RPMI7951 (cell line): ENCODE results near the gene C14orf93. TPM values are rescaled to one million over a fixed set of nuclear protein-coding genes. Genes with fewer than 3 reads are reported as not detected.
A peak's percentile ranks its signal among the peaks of the same experiment; 100 is the strongest.

ENCODE experiments used
- DNase-seq: peaks from one replicate; pipeline ENCODE4 v3.0.0-alpha.2; 2012; ENCODE audit warnings: low read depth
- total RNA-seq: library from RNA; depleted of rRNA; stranded (reverse); fragments of >200 nt; shearing (Covaris generic); gene quantifications from 2 replicates; pipeline ENCODE4 v1.2.3, GENCODE V29; 2014

The C14orf93 gene
- total RNA-seq, 1 experiment from 2014 or later: 8.2 TPM

- no peak for DNase-seq
Measured at GRCh38 chr14:22995889-22996625, 13.9 kb downstream of the C14orf93 start.

DNA sequence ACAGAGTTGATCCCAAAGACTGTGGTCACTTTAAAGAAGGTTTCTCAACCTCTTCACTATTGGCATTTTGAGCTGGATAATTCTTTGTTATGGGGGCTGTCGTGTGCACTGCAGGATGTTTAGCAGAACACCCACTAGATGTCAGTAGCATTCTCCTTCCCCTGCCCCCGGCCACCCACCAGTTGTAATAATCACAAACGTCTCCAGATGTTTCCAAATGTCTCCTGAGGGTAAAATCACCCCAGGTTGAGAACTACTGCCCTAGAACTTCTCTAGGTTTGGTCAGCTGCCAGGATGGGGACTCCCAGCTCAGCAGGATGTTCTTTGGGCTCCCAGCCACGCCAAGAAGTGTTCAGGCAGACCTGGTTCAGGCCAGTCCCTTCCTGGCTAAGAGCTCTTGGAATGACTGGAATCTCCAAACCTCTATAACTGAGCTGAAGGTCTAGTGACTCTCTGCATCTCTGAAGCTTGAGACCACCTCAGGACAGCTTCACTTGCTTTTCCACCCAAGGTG, 15.1 kb downstream of the C14orf93 start:
- peak; percentile 83 for DNase-seq

- no peak for DNase-seq
Measured at GRCh38 chr14:22993517-22993916, 16.4 kb downstream of the C14orf93 start.

GRCh38 chr14:22991852-22992251, 18.1 kb downstream of the C14orf93 start:
- DNase-seq: no peak

DNA sequence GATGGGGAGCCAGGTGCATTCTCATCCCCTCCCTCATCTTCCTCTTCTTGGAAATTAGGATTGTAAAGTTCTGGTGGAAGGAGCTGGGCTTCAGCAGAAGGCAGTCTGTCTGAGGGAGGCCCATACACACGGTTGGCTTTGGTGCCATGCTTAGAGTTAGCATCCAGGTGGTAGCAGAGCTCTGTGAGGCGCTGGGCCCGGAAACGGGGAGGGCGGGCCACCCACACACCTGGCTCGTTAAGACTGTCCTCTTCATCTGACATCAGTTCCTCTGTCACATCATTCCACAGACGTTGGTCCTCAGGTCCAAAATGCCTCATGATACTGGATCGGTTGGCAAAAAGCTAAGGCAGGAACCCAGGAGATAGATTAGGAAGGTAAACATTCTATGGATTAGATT, 22.7 kb downstream of the C14orf93 start:
- DNase-seq: no peak

DNA sequence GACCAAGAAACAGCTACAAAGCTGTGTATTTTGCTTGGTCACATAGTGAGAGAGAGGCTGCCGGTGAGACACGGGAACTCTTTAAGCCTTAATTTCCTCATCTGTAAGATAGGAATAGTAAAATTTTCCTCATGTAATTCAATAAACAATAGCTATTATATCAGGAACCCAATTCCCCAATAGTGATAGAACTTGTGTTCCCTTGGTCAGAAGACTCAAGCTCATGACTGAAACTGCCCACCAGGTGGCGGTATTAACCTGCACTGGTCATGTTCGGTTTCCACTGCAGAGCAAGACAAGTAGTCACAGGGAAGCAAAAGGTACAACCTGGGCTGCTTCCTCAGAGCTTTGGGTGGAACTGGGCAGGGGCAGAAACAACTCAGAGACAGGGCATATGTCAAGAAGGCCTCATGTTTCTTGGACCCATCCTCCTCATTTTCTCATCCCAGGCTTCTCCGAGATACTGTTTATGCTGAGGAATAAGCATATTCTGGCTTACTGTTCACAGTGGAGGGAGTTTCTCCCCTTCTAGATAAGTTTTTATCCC, 23.4 kb downstream of the C14orf93 start:
- DNase-seq: peak; percentile 70

DNA sequence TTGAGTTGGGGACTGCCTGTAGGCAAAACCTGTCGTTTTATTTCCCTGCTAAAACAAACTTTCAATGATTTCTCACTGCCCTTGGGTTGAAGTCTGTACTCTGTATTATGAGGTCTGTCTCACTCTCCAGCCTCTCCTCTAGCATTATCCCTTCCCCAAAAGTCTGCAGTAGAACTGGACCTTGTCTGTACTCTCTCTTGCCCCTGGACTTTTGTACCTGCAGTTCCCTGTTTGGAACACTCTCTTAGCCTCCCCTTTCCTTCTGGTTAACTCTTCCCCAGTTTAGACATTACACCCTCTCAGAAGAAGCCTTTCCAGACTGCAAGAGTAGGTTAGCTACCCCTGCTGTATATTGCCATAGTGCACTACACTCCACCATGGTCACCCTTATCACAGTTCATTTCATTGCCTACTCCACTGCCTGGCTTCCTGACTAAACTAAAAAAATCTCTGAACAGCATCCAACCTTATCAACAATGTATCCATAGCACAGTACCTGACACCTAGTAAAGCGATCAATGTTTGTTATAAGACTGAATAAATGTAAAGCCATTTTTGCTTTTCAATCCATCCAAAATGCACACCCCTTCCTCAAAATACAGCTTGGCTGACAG, 23.9 kb downstream of the C14orf93 start:
- DNase-seq: no peak

DNA sequence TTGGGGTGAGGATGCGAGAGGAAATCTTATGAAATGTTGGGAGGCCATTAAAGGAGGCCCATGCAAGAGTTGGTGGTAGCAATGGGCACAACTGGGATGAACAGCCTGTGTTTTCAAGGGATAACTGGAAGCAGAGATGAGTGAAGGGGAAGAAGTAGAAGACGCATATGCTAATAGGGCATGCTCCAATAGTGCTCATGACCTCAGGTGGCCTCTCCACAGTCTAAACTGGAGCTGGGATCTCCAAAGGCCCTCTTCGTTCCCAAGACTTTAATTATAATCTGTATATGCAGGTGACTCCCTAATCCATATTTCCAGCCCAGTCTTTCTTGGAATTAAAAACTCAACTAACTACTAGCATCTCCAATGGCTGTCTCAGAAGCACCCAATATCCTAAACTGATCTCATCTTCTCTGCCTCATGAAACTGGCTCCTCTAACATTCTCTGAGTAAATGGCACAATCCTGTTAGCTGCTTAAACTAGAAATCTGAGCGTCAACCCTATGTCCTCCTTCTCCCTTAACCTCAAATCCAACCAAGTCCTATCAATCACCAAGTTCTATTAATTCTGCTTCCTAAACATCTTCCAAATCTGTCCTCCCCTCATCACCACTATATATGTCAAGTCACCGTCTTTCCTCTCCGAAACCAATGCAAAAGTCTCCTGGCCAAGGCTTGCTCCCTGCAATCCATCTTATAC, 24.8 kb downstream of the C14orf93 start:
- DNase-seq: no peak

GRCh38 chr14:22982477-22983245, 27.3 kb downstream of the C14orf93 start, which contains the start of gene AJUBA:
TSS of gene AJUBA (minus strand) at chr14:22982551. CDS start at chr14:22982266, 285 bp downstream.
- DNase-seq: peak; percentile 93

- DNase-seq: no peak
Measured at GRCh38 chr14:22981876-22982476, 28.0 kb downstream of the C14orf93 start.

DNA sequence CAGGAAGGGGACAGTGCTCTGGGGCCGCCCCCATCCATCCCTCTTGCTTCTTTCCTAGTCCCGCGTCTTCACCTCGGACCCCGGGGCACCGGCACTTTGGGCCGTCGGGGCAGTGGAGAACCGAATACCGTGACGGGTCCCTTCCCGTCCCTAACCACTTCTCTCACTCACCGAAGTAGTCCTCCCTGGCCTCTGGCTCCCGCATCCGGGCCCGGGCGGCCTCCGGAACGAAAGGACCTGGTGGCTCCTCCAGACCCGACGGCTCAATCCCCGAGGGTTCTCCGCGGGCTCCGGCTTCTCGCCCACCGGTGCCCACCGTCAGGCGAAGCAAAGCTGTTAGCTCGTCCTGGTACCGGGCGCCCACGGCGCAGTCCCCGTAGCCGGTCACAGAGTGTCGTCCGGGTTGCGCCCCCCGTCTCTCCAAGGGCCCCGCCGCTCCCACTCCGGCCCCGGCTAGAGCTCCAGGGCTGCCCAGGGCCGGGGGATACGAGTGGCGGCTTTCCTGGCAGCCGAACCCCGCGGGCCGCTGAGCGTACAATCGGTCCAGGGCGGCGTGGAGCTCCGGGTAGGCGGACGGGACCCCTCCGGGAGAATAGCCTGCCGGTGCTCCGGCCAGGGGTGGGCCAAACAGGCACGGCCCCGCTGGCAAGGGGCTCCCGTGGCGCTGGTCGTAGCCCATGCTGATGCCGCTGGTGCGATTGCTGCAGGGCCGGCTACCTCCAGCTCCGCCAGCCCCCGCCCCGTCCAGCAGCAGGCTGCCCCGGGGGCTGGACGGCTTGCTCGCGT, 28.7 kb downstream of the C14orf93 start:
- peak; percentile 23 for DNase-seq

DNA sequence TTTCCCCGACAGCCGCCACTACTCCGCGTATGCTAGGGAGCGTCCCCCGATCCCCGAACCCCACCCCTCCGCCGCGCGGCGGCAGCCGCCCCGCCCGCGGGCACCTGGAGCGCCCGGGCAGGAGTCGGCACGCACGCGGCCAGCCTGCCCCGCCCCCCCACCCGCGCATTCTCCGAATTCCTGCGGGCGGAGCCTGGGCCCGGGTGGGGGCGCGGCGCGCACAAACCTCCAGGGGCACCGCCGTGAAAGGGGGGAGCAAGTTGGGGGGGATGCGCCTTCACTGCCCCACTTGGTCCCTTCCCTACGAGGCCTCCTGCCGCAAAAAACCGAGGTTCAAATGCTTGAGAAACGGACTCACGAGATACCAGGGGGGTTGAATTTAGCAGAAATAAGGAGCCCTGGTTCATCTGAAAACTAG, 29.3 kb downstream of the C14orf93 start:
- peak; percentile 65 for DNase-seq

- DNase-seq: peak; percentile 51
Measured at GRCh38 chr14:22979748-22980392, 30.1 kb downstream of the C14orf93 start.

- DNase-seq: peak; percentile 14
Measured at GRCh38 chr14:22978981-22979671, 30.8 kb downstream of the C14orf93 start.

DNA sequence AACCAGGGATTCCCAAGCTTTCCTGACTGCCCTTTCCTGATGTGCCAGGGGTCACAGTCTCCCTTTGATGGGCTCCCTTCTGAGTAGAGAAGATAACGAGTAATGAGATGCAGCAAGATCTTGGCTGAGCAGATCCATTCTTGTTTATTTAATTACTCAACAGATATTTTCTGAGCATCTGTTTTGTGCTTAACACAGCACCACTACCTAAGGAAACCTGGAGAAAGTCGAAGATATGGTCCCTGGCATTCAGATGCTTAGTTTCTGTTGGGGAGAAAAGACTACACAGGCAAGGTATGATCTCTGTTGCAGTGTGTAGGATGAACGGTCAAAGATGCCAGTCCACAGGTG, 31.5 kb downstream of the C14orf93 start:
- no peak for DNase-seq

GRCh38 chr14:22977684-22978486, 32.1 kb downstream of the C14orf93 start:
- DNase-seq: peak; percentile 88

DNA sequence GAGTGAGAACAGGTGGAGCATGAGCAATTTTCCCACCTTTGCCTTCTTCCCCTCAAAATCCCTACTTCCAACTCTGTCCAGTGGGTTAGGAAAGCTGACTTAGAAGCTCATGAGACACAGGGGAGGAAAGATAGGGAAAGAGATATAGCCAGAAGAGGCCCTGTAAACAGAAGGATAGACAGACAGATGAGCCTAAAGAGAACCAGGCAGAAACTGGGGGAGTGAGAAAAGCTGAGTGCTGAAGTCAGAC, 32.6 kb downstream of the C14orf93 start:
- no peak for DNase-seq

DNA sequence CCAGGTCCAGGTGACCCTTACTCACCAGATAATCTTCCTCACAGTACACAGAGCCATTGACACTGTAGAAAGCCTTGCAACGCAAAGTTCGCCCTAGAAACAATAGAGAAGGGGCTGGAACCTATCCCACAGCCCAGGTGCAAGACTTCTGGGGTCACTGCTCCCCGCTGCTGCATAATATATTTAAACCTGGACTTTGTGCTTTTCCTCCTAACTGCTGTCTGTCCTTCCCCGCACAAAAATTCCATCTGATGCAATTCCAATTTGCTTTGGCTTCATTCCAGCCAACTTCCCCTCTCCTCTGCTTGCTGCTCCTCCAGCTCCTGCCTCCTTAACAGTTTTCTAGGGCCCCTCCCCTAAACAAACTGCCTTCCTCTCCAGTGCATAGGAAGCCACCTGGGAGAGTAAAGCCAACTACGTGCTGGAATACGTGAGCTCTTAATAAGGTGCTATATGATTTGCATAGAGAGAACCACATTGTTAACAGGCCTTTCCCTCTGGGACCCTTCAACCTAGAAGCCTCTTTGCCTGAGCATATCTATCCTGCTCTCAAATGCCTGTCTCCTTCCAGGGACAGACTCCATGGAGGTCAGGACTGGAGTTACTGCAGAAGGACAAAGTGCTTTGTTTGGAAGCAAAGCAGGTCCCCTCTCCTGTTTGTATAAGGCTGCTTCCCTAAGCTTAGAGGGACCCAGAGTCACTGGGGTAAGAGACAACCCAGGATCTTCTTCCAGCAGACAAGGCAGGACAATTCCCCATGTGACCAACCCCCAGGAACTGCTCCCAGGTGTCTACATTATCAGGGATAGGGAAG, 33.1 kb downstream of the C14orf93 start:
- DNase-seq: peak; percentile 29
